HepG2 (cell line): ENCODE results near the gene GSK3A. TPM values are rescaled to one million over a fixed set of nuclear protein-coding genes. Genes with fewer than 3 reads are reported as not detected.

Experiments used
- ATAD3A ChIP-seq: sonication (generic); formaldehyde crosslinking; IDR thresholded peaks from 2 replicates; pipeline ENCODE4 v1.4.0; 2020; ENCODE audit warnings: missing genetic modification reagents
- CERS6 ChIP-seq: sonication (generic); formaldehyde crosslinking; IDR thresholded peaks from 2 replicates; pipeline ENCODE4 v1.5.0; 2020; ENCODE audit warnings: missing genetic modification reagents
- IKZF4 ChIP-seq: sonication (generic); formaldehyde crosslinking; IDR thresholded peaks from 2 replicates; pipeline ENCODE4 v1.5.1; 2020; ENCODE audit warnings: borderline replicate concordance, mild to moderate bottlenecking, low read depth, missing genetic modification reagents; ENCODE audit errors: not compliant biosample characterization
- MAF1 ChIP-seq: sonication (generic); formaldehyde crosslinking; IDR thresholded peaks from 2 replicates; pipeline ENCODE4 v1.5.0; 2020; ENCODE audit warnings: missing genetic modification reagents, borderline replicate concordance
- MED1 ChIP-seq: sonication (generic); formaldehyde crosslinking; IDR thresholded peaks from 2 replicates; pipeline ENCODE4 v1.4.0; 2020; ENCODE audit warnings: missing genetic modification reagents
- NFE2L1 ChIP-seq: sonication (generic); formaldehyde crosslinking; IDR thresholded peaks from 2 replicates; pipeline ENCODE4 v1.4.0; 2020; ENCODE audit warnings: missing genetic modification reagents, mild to moderate bottlenecking, borderline replicate concordance
- NR1H2 ChIP-seq: sonication (generic); formaldehyde crosslinking; IDR thresholded peaks from 2 replicates; pipeline ENCODE4 v1.8.1; 2022; ENCODE audit warnings: low read depth, missing genetic modification reagents, borderline replicate concordance
- PHB2 ChIP-seq: fragments of 450-650 bp; IDR thresholded peaks from 2 replicates; pipeline ENCODE4 v1.6.1; 2018; ENCODE audit not compliant: partially characterized antibody
- REL ChIP-seq: sonication (generic); formaldehyde crosslinking; conservative IDR thresholded peaks from 2 replicates; pipeline ENCODE4 v1.8.0; 2022; ENCODE audit warnings: mild to moderate bottlenecking, missing genetic modification reagents, moderate library complexity
- RNF2 ChIP-seq: fragments of 450-650 bp; conservative IDR thresholded peaks from 2 replicates; pipeline ENCODE4 v1.6.1; 2016; ENCODE audit warnings: low read depth
- SRF ChIP-seq: IDR thresholded peaks from 2 replicates; pipeline ENCODE4 v1.6.1; 2011; ENCODE audit warnings: mild to moderate bottlenecking, low read depth, low read length, moderate library complexity
- STAG1 ChIP-seq: sonication (generic); formaldehyde crosslinking; IDR thresholded peaks from 2 replicates; pipeline ENCODE4 v1.4.0; 2020; ENCODE audit warnings: missing genetic modification reagents
- ZNF232 ChIP-seq: sonication (generic); formaldehyde crosslinking; IDR thresholded peaks from 2 replicates; pipeline ENCODE4 v1.4.0; 2020; ENCODE audit warnings: missing genetic modification reagents, borderline replicate concordance
- ZNF329 ChIP-seq: sonication (generic); formaldehyde crosslinking; IDR thresholded peaks from 2 replicates; pipeline ENCODE4 v1.9.0; 2021; ENCODE audit warnings: low read depth, mild to moderate bottlenecking, missing genetic modification reagents
- ZNF451 ChIP-seq: sonication (generic); formaldehyde crosslinking; IDR thresholded peaks from 2 replicates; pipeline ENCODE4 v1.5.0; 2020; ENCODE audit warnings: mild to moderate bottlenecking, missing genetic modification reagents
- ZNF567 ChIP-seq: sonication (generic); formaldehyde crosslinking; IDR thresholded peaks from 2 replicates; pipeline ENCODE4 v1.8.1; 2023; ENCODE audit warnings: mild to moderate bottlenecking, missing genetic modification reagents, borderline replicate concordance
- ZNF670 ChIP-seq: sonication (generic); formaldehyde crosslinking; IDR thresholded peaks from 2 replicates; pipeline ENCODE4 v1.8.0; 2022; ENCODE audit warnings: mild to moderate bottlenecking, missing genetic modification reagents, borderline replicate concordance
- ZNF839 ChIP-seq: sonication (generic); formaldehyde crosslinking; IDR thresholded peaks from 2 replicates; pipeline ENCODE4 v1.4.0; 2020; ENCODE audit warnings: missing genetic modification reagents, mild to moderate bottlenecking, borderline replicate concordance
- ZSCAN29 ChIP-seq: sonication (generic); formaldehyde crosslinking; conservative IDR thresholded peaks from 2 replicates; pipeline ENCODE4 v1.4.0; 2020; ENCODE audit warnings: mild to moderate bottlenecking, missing genetic modification reagents
- polyA plus RNA-seq, 8 experiments: library from polyadenylated mRNA; depleted of rRNA in 3 of 8; stranded (reverse) in 7 of 8; unstranded in 1 of 8; fragments of >200 nt; fragmentation: Illumina TruSeq in 4 of 8; extraction: Trizol in 4 of 8; gene quantifications; 2 replicates each; pipeline versions ENCODE4 v1.2.1 to v1.2.3, GENCODE V29; 2011 to 2016; ENCODE audit warnings: low read depth in 4 of 8, missing spikeins in 1 of 8, mixed read lengths in 1 of 8; ENCODE audit not compliant: insufficient read depth in 1 of 8
- total RNA-seq, 5 experiments: library from RNA; depleted of rRNA; stranded (reverse); fragments of >200 nt; fragmentation: Illumina TruSeq; extraction: Trizol; gene quantifications; 2 replicates each; pipeline ENCODE4 v1.2.3, GENCODE V29; 2016; ENCODE audit warnings: low read depth in 1 of 5
- TF ChIP-seq, protein P1 (sequence below): IDR thresholded peaks from 2 replicates; pipeline ENCODE4 v1.6.1; 2016; ENCODE audit warnings: low read depth, borderline replicate concordance
- TF ChIP-seq, protein P2 (sequence below): sonication (generic); formaldehyde crosslinking; IDR thresholded peaks from 2 replicates; pipeline ENCODE4 v1.5.0; 2020; ENCODE audit warnings: missing genetic modification reagents
- TF ChIP-seq, protein P3 (sequence below): sonication (generic); formaldehyde crosslinking; IDR thresholded peaks from 2 replicates; pipeline ENCODE4 v1.8.1; 2023; ENCODE audit warnings: missing genetic modification reagents, mild to moderate bottlenecking, borderline replicate concordance
- TF ChIP-seq, protein P4 (sequence below): sonication (generic); formaldehyde crosslinking; IDR thresholded peaks from 2 replicates; pipeline ENCODE4 v1.5.0; 2020; ENCODE audit warnings: missing genetic modification reagents, mild to moderate bottlenecking, borderline replicate concordance

The GSK3A gene
- total and polyA plus RNA-seq, 2 of the 13 experiments (the other 11 are each of a cell fraction or from before 2014, with no cell fraction given): 16.9 to 52.5 TPM

DNA sequence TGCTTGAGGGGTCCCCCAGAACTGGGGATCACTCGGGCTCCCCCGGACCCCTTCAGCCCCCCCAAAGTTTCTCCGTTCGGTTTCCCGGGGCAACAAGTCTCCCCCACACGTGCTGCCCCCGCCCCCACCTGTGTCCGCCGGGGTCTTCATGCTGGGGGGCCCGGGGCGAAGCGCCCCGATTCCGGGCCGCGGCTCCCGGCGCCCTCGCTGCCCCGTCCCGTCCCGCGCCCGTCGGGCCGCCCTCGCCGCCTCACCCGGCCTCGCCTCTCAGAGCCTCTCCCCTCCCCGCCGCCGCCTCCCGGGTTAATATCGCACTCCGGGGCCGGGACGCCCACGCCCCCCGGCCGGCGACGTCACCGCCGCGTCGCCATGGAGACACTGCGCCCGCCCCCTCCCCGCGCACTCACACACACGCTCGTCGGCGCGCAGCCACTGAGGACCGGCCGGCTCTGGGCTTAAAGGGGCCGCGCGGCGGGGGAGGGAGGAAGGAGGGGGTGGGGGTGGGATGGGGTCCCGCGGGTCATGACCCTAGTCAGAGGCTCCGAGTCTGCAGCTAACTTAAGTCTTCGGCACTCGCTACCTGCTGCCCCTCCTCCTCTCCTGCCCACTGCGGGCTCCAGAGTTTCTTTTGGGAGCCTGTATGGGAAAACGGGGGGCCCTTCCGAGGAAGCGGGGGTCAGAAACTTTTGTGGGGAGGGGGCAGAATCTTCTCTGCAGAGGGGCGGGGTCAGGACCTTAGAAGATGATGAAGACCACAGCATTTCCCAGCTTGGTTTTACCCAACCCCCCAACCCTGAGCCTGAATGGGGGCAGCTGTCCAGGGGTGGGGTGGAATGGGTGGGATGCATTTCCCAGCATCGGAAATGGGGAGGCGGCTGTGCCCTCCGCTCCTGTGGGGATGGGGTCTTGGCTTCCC lies 12.7 kb upstream of the GSK3A start, which contains the start of gene ERF (continued):
- TF ChIP-seq MAF1 (CRISPR knock-in tag): no peak
- no peak for TF ChIP-seq ZNF567 (CRISPR knock-in tag)
- TF ChIP-seq, protein P1, sequence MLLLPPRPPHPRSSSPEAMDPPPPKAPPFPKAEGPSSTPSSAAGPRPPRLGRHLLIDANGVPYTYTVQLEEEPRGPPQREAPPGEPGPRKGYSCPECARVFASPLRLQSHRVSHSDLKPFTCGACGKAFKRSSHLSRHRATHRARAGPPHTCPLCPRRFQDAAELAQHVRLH (CRISPR knock-in tag): no peak
- TF ChIP-seq ZNF232: no peak
- TF ChIP-seq NFE2L1: no peak
- no peak for TF ChIP-seq ZSCAN29 (CRISPR knock-in tag)
- TF ChIP-seq RNF2: no peak
- TF ChIP-seq PHB2: no peak
- no peak for TF ChIP-seq SRF
- TF ChIP-seq MED1 (CRISPR knock-in tag): peak; percentile 12; the same call in 1 of the 2 replicates
- no peak for TF ChIP-seq CERS6 (CRISPR knock-in tag)
- no peak for TF ChIP-seq ATAD3A (CRISPR knock-in tag)
- TF ChIP-seq STAG1 (CRISPR knock-in tag): no peak
- no peak for TF ChIP-seq NR1H2 (CRISPR knock-in tag)
- TF ChIP-seq ZNF670: no peak
- TF ChIP-seq IKZF4 (CRISPR knock-in tag): no peak
- TF ChIP-seq ZNF329: peak; percentile 32; the same call in 1 of the 2 replicates
- TF ChIP-seq, protein P2, sequence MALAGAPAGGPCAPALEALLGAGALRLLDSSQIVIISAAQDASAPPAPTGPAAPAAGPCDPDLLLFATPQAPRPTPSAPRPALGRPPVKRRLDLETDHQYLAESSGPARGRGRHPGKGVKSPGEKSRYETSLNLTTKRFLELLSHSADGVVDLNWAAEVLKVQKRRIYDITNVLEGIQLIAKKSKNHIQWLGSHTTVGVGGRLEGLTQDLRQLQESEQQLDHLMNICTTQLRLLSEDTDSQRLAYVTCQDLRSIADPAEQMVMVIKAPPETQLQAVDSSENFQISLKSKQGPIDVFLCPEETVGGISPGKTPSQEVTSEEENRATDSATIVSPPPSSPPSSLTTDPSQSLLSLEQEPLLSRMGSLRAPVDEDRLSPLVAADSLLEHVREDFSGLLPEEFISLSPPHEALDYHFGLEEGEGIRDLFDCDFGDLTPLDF (CRISPR knock-in tag): no peak
- TF ChIP-seq, protein P3, sequence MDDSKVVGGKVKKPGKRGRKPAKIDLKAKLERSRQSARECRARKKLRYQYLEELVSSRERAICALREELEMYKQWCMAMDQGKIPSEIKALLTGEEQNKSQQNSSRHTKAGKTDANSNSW (CRISPR knock-in tag): no peak
- no peak for TF ChIP-seq ZNF451 (CRISPR knock-in tag)
- no peak for TF ChIP-seq REL (CRISPR knock-in tag)
- TF ChIP-seq, protein P4, sequence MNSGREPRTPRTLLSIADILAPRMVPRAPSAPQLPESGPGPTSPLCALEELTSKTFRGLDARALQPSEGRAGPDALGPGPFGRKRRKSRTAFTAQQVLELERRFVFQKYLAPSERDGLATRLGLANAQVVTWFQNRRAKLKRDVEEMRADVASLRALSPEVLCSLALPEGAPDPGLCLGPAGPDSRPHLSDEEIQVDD: no peak
- no peak for TF ChIP-seq ZNF839 (CRISPR knock-in tag)
